GM21619 (cell line): Measurements from ENCODE around the gene PRRC2B.

ENCODE experiments used
- ATAC-seq: cut with Tn5 transposase; IDR thresholded peaks from one replicate; pipeline ENCODE4 v1.9.1; 2021; ENCODE audit not compliant: unreplicated experiment

The PRRC2B gene

GRCh38 chr9:131406563-131407436 is 12.9 kb downstream of the PRRC2B start:
- ATAC-seq, result no peak

GRCh38 chr9:131407717-131408195 is 13.9 kb downstream of the PRRC2B start:
- ATAC-seq, result no peak

- ATAC-seq, result no peak
These were observed 15.6 kb downstream of the PRRC2B start for GRCh38 chr9:131409458-131409992.

- ATAC-seq, result no peak
These were observed 16.2 kb downstream of the PRRC2B start for GRCh38 chr9:131410044-131410491.

GRCh38 chr9:131411719-131412681 is 18.1 kb downstream of the PRRC2B start:
- no peak for ATAC-seq

GRCh38 chr9:131416509-131416908 is 22.6 kb downstream of the PRRC2B start:
- no peak for ATAC-seq

GRCh38 chr9:131417264-131418142 is 23.6 kb downstream of the PRRC2B start:
- no peak for ATAC-seq

GRCh38 chr9:131418143-131419025 is 24.5 kb downstream of the PRRC2B start:
- ATAC-seq, result no peak

- no peak for ATAC-seq
These were observed 25.2 kb downstream of the PRRC2B start for GRCh38 chr9:131419026-131419614.

GRCh38 chr9:131419716-131420115 is 25.8 kb downstream of the PRRC2B start:
- ATAC-seq, result no peak

GRCh38 chr9:131420980-131421624 is 27.2 kb downstream of the PRRC2B start:
- no peak for ATAC-seq

GRCh38 chr9:131421691-131422090 is 27.8 kb downstream of the PRRC2B start:
- no peak for ATAC-seq

GRCh38 chr9:131422241-131422792 is 28.4 kb downstream of the PRRC2B start:
- no peak for ATAC-seq

- ATAC-seq, result no peak
These were observed 29.3 kb downstream of the PRRC2B start for GRCh38 chr9:131423171-131423581.

GRCh38 chr9:131426545-131426944 is 32.7 kb downstream of the PRRC2B start:
- no peak for ATAC-seq

GRCh38 chr9:131429121-131430012 is 35.5 kb downstream of the PRRC2B start:
- ATAC-seq, result no peak

GRCh38 chr9:131432050-131432449 is 38.2 kb downstream of the PRRC2B start:
- ATAC-seq, result no peak
